HG03460 (cell line): ENCODE measurements around the gene TDRD7.

Experiments
- ATAC-seq: cut with Tn5 transposase; IDR thresholded peaks from one replicate; pipeline ENCODE4 v1.9.1; 2021; ENCODE audit not compliant: unreplicated experiment

The TDRD7 gene

GRCh38 chr9:97386733-97387503 is 25.0 kb upstream of the TDRD7 start:
- ATAC-seq: no peak

GRCh38 chr9:97387504-97387886 is 24.4 kb upstream of the TDRD7 start:
- no peak for ATAC-seq

GRCh38 chr9:97387936-97388684 is 23.8 kb upstream of the TDRD7 start:
- ATAC-seq: no peak

- peak; percentile 68 for ATAC-seq
These were observed 23.1 kb upstream of the TDRD7 start for GRCh38 chr9:97388721-97389238.

GRCh38 chr9:97389249-97389648 is 22.6 kb upstream of the TDRD7 start:
- ATAC-seq: no peak

GRCh38 chr9:97390791-97391406 is 21.0 kb upstream of the TDRD7 start:
- no peak for ATAC-seq

GRCh38 chr9:97394881-97395280 is 17.0 kb upstream of the TDRD7 start:
- ATAC-seq: no peak

GRCh38 chr9:97395745-97396144 is 16.2 kb upstream of the TDRD7 start:
- no peak for ATAC-seq

GRCh38 chr9:97396256-97396655 is 15.6 kb upstream of the TDRD7 start:
- ATAC-seq: no peak

- no peak for ATAC-seq
These were observed 14.7 kb upstream of the TDRD7 start for GRCh38 chr9:97397220-97397619.

GRCh38 chr9:97398999-97399758 is 12.7 kb upstream of the TDRD7 start:
- no peak for ATAC-seq

GRCh38 chr9:97403746-97404316 is 8.1 kb upstream of the TDRD7 start:
- ATAC-seq: no peak

- ATAC-seq: no peak
These were observed 6.3 kb upstream of the TDRD7 start for GRCh38 chr9:97405551-97405950.

GRCh38 chr9:97406620-97407177 is 5.2 kb upstream of the TDRD7 start:
- no peak for ATAC-seq

GRCh38 chr9:97408562-97408961 is 3.3 kb upstream of the TDRD7 start:
- ATAC-seq: no peak

GRCh38 chr9:97411440-97411788 is 482 bp upstream of the TDRD7 start:
- peak; percentile 12 for ATAC-seq

GRCh38 chr9:97412626-97413385 is 910 bp downstream of the TDRD7 start:
- peak; percentile 20 for ATAC-seq

GRCh38 chr9:97413462-97413861 is 1.6 kb downstream of the TDRD7 start:
- no peak for ATAC-seq

GRCh38 chr9:97415146-97415545 is 3.2 kb downstream of the TDRD7 start:
- ATAC-seq: no peak

GRCh38 chr9:97418880-97419279 is 7.0 kb downstream of the TDRD7 start:
- no peak for ATAC-seq
